ENCODE measurements around the gene TCF4. TPM values are rescaled to one million over a fixed set of nuclear protein-coding genes. Genes with fewer than 3 reads are reported as not detected.

The TCF4 gene
- total and polyA plus RNA-seq, 10 donors: 14.6 to 200 (median 153) TPM

GRCh38 chr18:55331301-55331700, 256.7 kb downstream of the TCF4 start:
- no peak for TF ChIP-seq CTCF (IDR thresholded peaks at IDR 0.05 in 8 of 11, conservative IDR thresholded peaks at IDR 0.05 in 3 of 11)
- TF ChIP-seq POLR2A (IDR thresholded peaks at IDR 0.05): no peak
- no peak for TF ChIP-seq POLR2AphosphoS5 (IDR thresholded peaks at IDR 0.05)
- WGBS, 5 donors: 35 to 55% (median 43%) methylated on average over 2 of the region's 2 CpGs
- no peak for DNase-seq
- Histone ChIP-seq H3K36me3 (no peaks in the 10 kb centered on the region), H3K9me3 (no peaks in the 10 kb centered on the region), H3K4me3 (no peak overlapping the region), H3K4me1 (peaks cover 4 to 48% (median 20%) of the 10 kb centered on the region in 6 donors), H3K27ac (peak overlapping the region in 1 of 8 donors; percentile 11), H3K27me3 (replicated peaks in 1 of 7) (no peaks in the 10 kb centered on the region)
- intact Hi-C loops (cut with DNase I; ENCODE audit: low total_unique reads): no loop called here

GRCh38 chr18:55328301-55328700, 259.7 kb downstream of the TCF4 start:
- TF ChIP-seq CTCF (IDR thresholded peaks at IDR 0.05 in 8 of 11, conservative IDR thresholded peaks at IDR 0.05 in 3 of 11): no peak
- TF ChIP-seq POLR2A (IDR thresholded peaks at IDR 0.05): no peak
- peak in 1 of 3 donors; percentile 28 for TF ChIP-seq POLR2AphosphoS5 (IDR thresholded peaks at IDR 0.05)
- no peaks in the 10 kb centered on the region for H3K9me3 ChIP-seq
- H3K27me3 ChIP-seq (replicated peaks in 1 of 7): no peaks in the 10 kb centered on the region
- WGBS, 5 donors: 15 to 26% (median 17%) methylated on average over 4 of the region's 4 CpGs
- no peak for DNase-seq
- peak overlapping the region in 1 of 8 donors; percentile 21 for H3K4me3 ChIP-seq
- intact Hi-C loops (cut with DNase I; ENCODE audit: low total_unique reads): no loop called here
- no peaks in the 10 kb centered on the region for H3K36me3 ChIP-seq
- peaks cover 11 to 60% (median 33%) of the 10 kb centered on the region in 6 donors for H3K4me1 ChIP-seq
- peak overlapping the region; percentile 32 to 78 (median 68) for H3K27ac ChIP-seq

- Histone ChIP-seq H3K36me3 (no peaks in the 10 kb centered on the region), H3K4me1 (peaks cover 14 to 68% (median 41%) of the 10 kb centered on the region in 6 donors), H3K4me3 (no peak overlapping the region), H3K27me3 (replicated peaks in 1 of 7) (peaks cover 0 to 4% (median 0%) of the 10 kb centered on the region in 7 donors), H3K27ac (peak overlapping the region in 4 of 8 donors; percentile 69 to 78 (median 72)), H3K9me3 (no peaks in the 10 kb centered on the region)
- 86 to 96% (median 94%) methylated on average over 1 of the region's 1 CpG for WGBS, 5 donors
- intact Hi-C loops (cut with DNase I; ENCODE audit: low total_unique reads): no loop called here
- TF ChIP-seq POLR2AphosphoS5 (IDR thresholded peaks at IDR 0.05) (no peak), CTCF (IDR thresholded peaks at IDR 0.05 in 8 of 11, conservative IDR thresholded peaks at IDR 0.05 in 3 of 11) (no peak), POLR2A (IDR thresholded peaks at IDR 0.05) (no peak)
- no peak for DNase-seq
Observed at GRCh38 chr18:55327454-55327853, 260.5 kb downstream of the TCF4 start.

- intact Hi-C loops (cut with DNase I; ENCODE audit: low total_unique reads): no loop called here
- Histone ChIP-seq H3K36me3 (no peaks in the 10 kb centered on the region), H3K4me3 (no peak overlapping the region), H3K27ac (no peak overlapping the region), H3K9me3 (no peaks in the 10 kb centered on the region), H3K4me1 (peaks cover 14 to 66% (median 42%) of the 10 kb centered on the region in 6 donors), H3K27me3 (replicated peaks in 1 of 7) (peaks cover 0 to 6% (median 0%) of the 10 kb centered on the region in 7 donors)
- TF ChIP-seq CTCF (IDR thresholded peaks at IDR 0.05 in 8 of 11, conservative IDR thresholded peaks at IDR 0.05 in 3 of 11) (no peak), POLR2A (IDR thresholded peaks at IDR 0.05) (no peak), POLR2AphosphoS5 (IDR thresholded peaks at IDR 0.05) (no peak)
- DNase-seq: no peak
Observed at GRCh38 chr18:55326134-55326533, 261.9 kb downstream of the TCF4 start.

All from spleen (tissue), 11 donors.